Measurements from ENCODE around the gene BTBD9.

- TF ChIP-seq CTCF (IDR thresholded peaks at IDR 0.05) (no peak), POLR2AphosphoS5 (IDR thresholded peaks at IDR 0.05; ENCODE audit: insufficient read depth in 1 of 2, low read depth in 1 of 2) (no peak), POLR2A (IDR thresholded peaks at IDR 0.05) (no peak)
These were observed 50.4 kb downstream of the BTBD9 start for GRCh38 chr6:38589367-38589720.

All from vagina (tissue), 2 donors.